ENCODE measurements around the gene TMEM107.

GRCh38 chr17:8141045-8141444, 35.1 kb downstream of the TMEM107 start:
- TF ChIP-seq TAF1 (IDR thresholded peaks at IDR 0.05; ENCODE audit: low read depth, low read length) (no peak), SPI1 (IDR thresholded peaks at IDR 0.05; ENCODE audit: low read depth, low read length) (no peak)
